HepG2 (cell line): ENCODE data around the gene EIF3J. TPM values are rescaled to one million over a fixed set of nuclear protein-coding genes. Genes with fewer than 3 reads are reported as not detected.

Experiments used
- ATAC-seq: fragments of 200-7000 bp; cut with Tn5 transposase; 3 replicates; pipeline ENCODE4 v1.9.1; 2020; ENCODE audit warnings: mild to moderate bottlenecking, moderate library complexity
- BruUV-seq: library from RNA; stranded (reverse); fragments of 400-500 nt; replicated peaks from 2 replicates; lab custom pipeline; 2021; lab: Mats Ljungman, UMichigan
- CTCF ChIA-PET: fragments of 300-600 bp; formaldehyde crosslinking; extraction: SDS; loops from one replicate; lab custom pipeline; 2021; ENCODE audit warnings: low total read pairs, inconsistent platforms, low intra/inter-chr PET ratio; lab: Yijun Ruan, JAX
- POLR2A ChIA-PET: fragments of 350-600 bp; sonication (Branson Sonifier 250); formaldehyde crosslinking; loops from one replicate; lab custom pipeline; 2020; ENCODE audit warnings: antibody characterized with exemption, inconsistent platforms; lab: Yijun Ruan, JAX
- DNase-seq: peaks from one replicate; pipeline ENCODE4 v3.0.0-alpha.2; 2015; ENCODE audit warnings: low spot score
- FAIRE-seq: peaks from 3 replicates; lab custom pipeline; 2011; peaks lifted over from hg19 to GRCh38; lab: Jason Lieb, UNC
- H2AFZ ChIP-seq: one replicate; pipeline ENCODE4 v1.6.1; 2011; ENCODE audit warnings: low read length, inconsistent platforms
- H3K27ac ChIP-seq: fragments of 300-600 bp; 3 replicates; pipeline ENCODE4 v1.8.0; 2011; ENCODE audit warnings: mixed run types, mild to moderate bottlenecking, mixed read lengths, low read length, inconsistent platforms; ENCODE audit not compliant: insufficient read depth; ENCODE audit errors: extremely low read length
- H3K27me3 ChIP-seq, 2 experiments: fragments of 200-600 bp in 1 of 2; 2 replicates in 1 of 2; 3 replicates in 1 of 2; pipeline versions ENCODE4 v1.6.0 to v1.8.0; 2011; ENCODE audit warnings: low read length in 2 of 2, mild to moderate bottlenecking in 2 of 2, moderate library complexity in 2 of 2, inconsistent platforms in 1 of 2; ENCODE audit not compliant: insufficient read depth in 2 of 2, control insufficient read depth in 1 of 2
- H3K36me3 ChIP-seq, 2 experiments: fragments of 200-600 bp in 1 of 2; replicated peaks in 1 of 2; 2 replicates in 1 of 2; 3 replicates in 1 of 2; pipeline versions ENCODE4 v1.5.1 to v1.8.0; 2011; ENCODE audit warnings: low read length in 2 of 2, inconsistent platforms in 1 of 2; ENCODE audit not compliant: insufficient read depth in 2 of 2, control insufficient read depth in 1 of 2
- H3K4me1 ChIP-seq: 2 replicates; pipeline ENCODE4 v1.5.1; 2012; ENCODE audit warnings: low read length, inconsistent platforms; ENCODE audit not compliant: insufficient read depth
- H3K4me2 ChIP-seq: 2 replicates; pipeline ENCODE4 v1.6.0; 2011; ENCODE audit warnings: low read depth, low read length, inconsistent platforms
- H3K4me3 ChIP-seq, 3 experiments: fragments of 200-600 bp in 1 of 3; sonication (generic), shearing (Covaris generic) in 1 of 3; replicated peaks in 1 of 3; 2 replicates each; pipeline ENCODE4 v1.5.1; 2011 to 2016; ENCODE audit warnings: low read length in 3 of 3, inconsistent platforms in 2 of 3, low read depth in 2 of 3, mild to moderate bottlenecking in 2 of 3, control low read depth in 1 of 3, mixed read lengths in 1 of 3; ENCODE audit not compliant: insufficient read depth in 1 of 3
- H3K79me2 ChIP-seq: one replicate; pipeline ENCODE4 v1.6.1; 2011; ENCODE audit warnings: low read length, inconsistent platforms; ENCODE audit not compliant: insufficient read depth
- H3K9ac ChIP-seq: 2 replicates; pipeline ENCODE4 v1.6.0; 2011; ENCODE audit warnings: mild to moderate bottlenecking, low read depth, low read length, inconsistent platforms; ENCODE audit not compliant: insufficient read depth
- H3K9me3 ChIP-seq: 2 replicates; pipeline ENCODE4 v1.5.1; 2012; ENCODE audit warnings: mild to moderate bottlenecking, low read length
- H4K20me1 ChIP-seq: 2 replicates; pipeline ENCODE4 v1.6.0; 2011; ENCODE audit warnings: inconsistent platforms, mild to moderate bottlenecking, low read length, moderate library complexity; ENCODE audit not compliant: insufficient read depth
- CCAR2 ChIP-seq: fragments of 200-400 bp; formaldehyde crosslinking; optimal IDR thresholded peaks from 2 replicates; pipeline ENCODE3; 2018; ENCODE audit warnings: low read depth, mild to moderate bottlenecking, low read length, moderate library complexity
- CREB3 ChIP-seq: sonication (generic); formaldehyde crosslinking; IDR thresholded peaks from 2 replicates; pipeline ENCODE4 v1.5.0; 2020; ENCODE audit warnings: missing genetic modification reagents
- KDM2A ChIP-seq: sonication (generic); formaldehyde crosslinking; IDR thresholded peaks from 2 replicates; pipeline ENCODE4 v1.4.0; 2020; ENCODE audit warnings: low read depth, missing genetic modification reagents, borderline replicate concordance
- KLF13 ChIP-seq: sonication (generic); formaldehyde crosslinking; IDR thresholded peaks from 2 replicates; pipeline ENCODE4 v1.4.0; 2020; ENCODE audit warnings: mild to moderate bottlenecking, missing genetic modification reagents
- NCOA2 ChIP-seq: sonication (generic); formaldehyde crosslinking; IDR thresholded peaks from 2 replicates; pipeline ENCODE4 v1.8.0; 2022; ENCODE audit warnings: inconsistent platforms
- POGK ChIP-seq: sonication (generic); formaldehyde crosslinking; conservative IDR thresholded peaks from 2 replicates; pipeline ENCODE4 v1.8.0; 2022; ENCODE audit warnings: mild to moderate bottlenecking, moderate library complexity, missing genetic modification reagents
- POLR2G ChIP-seq: fragments of 200-400 bp; formaldehyde crosslinking; IDR thresholded peaks from 2 replicates; pipeline ENCODE4 v1.6.1; 2018; ENCODE audit warnings: mild to moderate bottlenecking, low read depth, low read length, moderate library complexity
- RARG ChIP-seq: sonication (generic); formaldehyde crosslinking; IDR thresholded peaks from 2 replicates; pipeline ENCODE4 v1.4.0; 2020; ENCODE audit warnings: low read depth, mild to moderate bottlenecking, missing genetic modification reagents
- RBFOX2 ChIP-seq: fragments of 200-400 bp; formaldehyde crosslinking; IDR thresholded peaks from 2 replicates; pipeline ENCODE4 v1.6.1; 2017; ENCODE audit warnings: low read depth, mild to moderate bottlenecking, low read length
- THAP11 ChIP-seq: IDR thresholded peaks from 2 replicates; pipeline ENCODE4 v1.6.1; 2016; ENCODE audit warnings: missing biosample characterization, missing genetic modification reagents
- ZBTB44 ChIP-seq: sonication (generic); formaldehyde crosslinking; IDR thresholded peaks from 2 replicates; pipeline ENCODE4 v1.4.0; 2020; ENCODE audit warnings: missing genetic modification reagents
- ZFP90 ChIP-seq: sonication (generic); formaldehyde crosslinking; IDR thresholded peaks from 2 replicates; pipeline ENCODE4 v1.8.0; 2022; ENCODE audit warnings: missing genetic modification reagents, mild to moderate bottlenecking, inconsistent platforms, borderline replicate concordance
- ZNF556 ChIP-seq: sonication (generic); formaldehyde crosslinking; IDR thresholded peaks from 2 replicates; pipeline ENCODE4 v1.4.0; 2020; ENCODE audit warnings: mild to moderate bottlenecking, missing genetic modification reagents, borderline replicate concordance
- ZNF703 ChIP-seq: sonication (generic); formaldehyde crosslinking; IDR thresholded peaks from 2 replicates; pipeline ENCODE4 v1.5.1; 2020; ENCODE audit warnings: missing genetic modification reagents, mild to moderate bottlenecking, moderate library complexity, borderline replicate concordance
- ZNF746 ChIP-seq: sonication (generic); formaldehyde crosslinking; IDR thresholded peaks from 2 replicates; pipeline ENCODE4 v1.8.0; 2022; ENCODE audit warnings: mild to moderate bottlenecking, missing genetic modification reagents
- WGBS: methylation state at CpG from one replicate; pipeline ENCODE4 v1.1.6; 2017; ENCODE audit warnings: low lambda C conversion rate; 5-methylcytosine and 5-hydroxymethylcytosine counted together
- in situ Hi-C: cut with HindIII; loops from 2 replicates; pipeline ENCODE4 v1.10.0; 2017; ENCODE audit warnings: low pct_unique_long_range_greater_than_20kb; ENCODE audit not compliant: extremely low pct_ligation_motif_present
- intact Hi-C: fragments of 100-400 bp; cut with micrococcal nuclease; formaldehyde crosslinking; loops from one replicate; pipeline ENCODE4 v1.10.0; 2022; ENCODE audit not compliant: unreplicated experiment
- polyA plus RNA-seq, 8 experiments: library from polyadenylated mRNA; depleted of rRNA in 3 of 8; stranded (reverse) in 7 of 8; unstranded in 1 of 8; fragments of >200 nt; fragmentation: Illumina TruSeq in 4 of 8; extraction: Trizol in 4 of 8; gene quantifications; 2 replicates each; pipeline versions ENCODE4 v1.2.1 to v1.2.3, GENCODE V29; 2011 to 2016; ENCODE audit warnings: low read depth in 4 of 8, missing spikeins in 1 of 8, mixed read lengths in 1 of 8; ENCODE audit not compliant: insufficient read depth in 1 of 8
- total RNA-seq, 5 experiments: library from RNA; depleted of rRNA; stranded (reverse); fragments of >200 nt; fragmentation: Illumina TruSeq; extraction: Trizol; gene quantifications; 2 replicates each; pipeline ENCODE4 v1.2.3, GENCODE V29; 2016; ENCODE audit warnings: low read depth in 1 of 5
- TF ChIP-seq, protein P1 (sequence below): sonication (generic); formaldehyde crosslinking; IDR thresholded peaks from 2 replicates; pipeline ENCODE4 v1.4.0; 2020; ENCODE audit warnings: low read depth, missing genetic modification reagents

EIF3J gene
- total and polyA plus RNA-seq, 2 of the 13 experiments (the other 11 are each of a cell fraction or from before 2014, with no cell fraction given), result 51.7 to 69.2 TPM

GRCh38 chr15:44585633-44586032 lies 48.7 kb downstream of the EIF3J start:
- H3K9me3 ChIP-seq, result peaks cover 10% of the 10 kb centered on the region
- ATAC-seq (no peak), DNase-seq (no peak), FAIRE-seq (no peak)
- in situ Hi-C loops, result loop anchor here (10.0 to 25.0 kb wide), 2 partner anchors 149 to 327 kb away; partner anchors contain the start of gene TRIM69
- H3K4me2 ChIP-seq, result no peak overlapping the region
- 98% methylated on average over 2 of the region's 2 CpGs for WGBS
- H3K9ac ChIP-seq, result no peak overlapping the region
- H3K4me3 ChIP-seq, result no peak overlapping the region
- intact Hi-C loops, result no loop called here
- ChIA-PET POLR2A (no interaction called here), CTCF (no interaction called here)
- H3K79me2 ChIP-seq, result no peaks in the 10 kb centered on the region
- no TSS peak for BruUV-seq
- peaks cover 6% of the 10 kb centered on the region; the same call in 1 of the 2 replicates for H3K4me1 ChIP-seq
- no peak overlapping the region for H2AFZ ChIP-seq
- peaks cover 12 to 54% of the 10 kb centered on the region in 2 experiments for H3K36me3 ChIP-seq
- H3K27ac ChIP-seq, result no peak overlapping the region
- no peaks in the 10 kb centered on the region for H4K20me1 ChIP-seq
- no peaks in the 10 kb centered on the region for H3K27me3 ChIP-seq
- TF ChIP-seq ZNF703 (CRISPR knock-in tag), result no peak
- no peak for TF ChIP-seq ZFP90 (CRISPR knock-in tag)
- TF ChIP-seq RBFOX2, result no peak
- TF ChIP-seq NCOA2, result no peak
- no peak for TF ChIP-seq KDM2A (CRISPR knock-in tag)
- TF ChIP-seq POGK (CRISPR knock-in tag), result no peak
- no peak for TF ChIP-seq CREB3
- TF ChIP-seq ZNF556, result no peak
- no peak for TF ChIP-seq KLF13
- no peak for TF ChIP-seq CCAR2
- no peak for TF ChIP-seq POLR2G
- no peak for TF ChIP-seq ZBTB44 (CRISPR knock-in tag)
- TF ChIP-seq ZNF746 (CRISPR knock-in tag), result no peak
- TF ChIP-seq, protein P1, sequence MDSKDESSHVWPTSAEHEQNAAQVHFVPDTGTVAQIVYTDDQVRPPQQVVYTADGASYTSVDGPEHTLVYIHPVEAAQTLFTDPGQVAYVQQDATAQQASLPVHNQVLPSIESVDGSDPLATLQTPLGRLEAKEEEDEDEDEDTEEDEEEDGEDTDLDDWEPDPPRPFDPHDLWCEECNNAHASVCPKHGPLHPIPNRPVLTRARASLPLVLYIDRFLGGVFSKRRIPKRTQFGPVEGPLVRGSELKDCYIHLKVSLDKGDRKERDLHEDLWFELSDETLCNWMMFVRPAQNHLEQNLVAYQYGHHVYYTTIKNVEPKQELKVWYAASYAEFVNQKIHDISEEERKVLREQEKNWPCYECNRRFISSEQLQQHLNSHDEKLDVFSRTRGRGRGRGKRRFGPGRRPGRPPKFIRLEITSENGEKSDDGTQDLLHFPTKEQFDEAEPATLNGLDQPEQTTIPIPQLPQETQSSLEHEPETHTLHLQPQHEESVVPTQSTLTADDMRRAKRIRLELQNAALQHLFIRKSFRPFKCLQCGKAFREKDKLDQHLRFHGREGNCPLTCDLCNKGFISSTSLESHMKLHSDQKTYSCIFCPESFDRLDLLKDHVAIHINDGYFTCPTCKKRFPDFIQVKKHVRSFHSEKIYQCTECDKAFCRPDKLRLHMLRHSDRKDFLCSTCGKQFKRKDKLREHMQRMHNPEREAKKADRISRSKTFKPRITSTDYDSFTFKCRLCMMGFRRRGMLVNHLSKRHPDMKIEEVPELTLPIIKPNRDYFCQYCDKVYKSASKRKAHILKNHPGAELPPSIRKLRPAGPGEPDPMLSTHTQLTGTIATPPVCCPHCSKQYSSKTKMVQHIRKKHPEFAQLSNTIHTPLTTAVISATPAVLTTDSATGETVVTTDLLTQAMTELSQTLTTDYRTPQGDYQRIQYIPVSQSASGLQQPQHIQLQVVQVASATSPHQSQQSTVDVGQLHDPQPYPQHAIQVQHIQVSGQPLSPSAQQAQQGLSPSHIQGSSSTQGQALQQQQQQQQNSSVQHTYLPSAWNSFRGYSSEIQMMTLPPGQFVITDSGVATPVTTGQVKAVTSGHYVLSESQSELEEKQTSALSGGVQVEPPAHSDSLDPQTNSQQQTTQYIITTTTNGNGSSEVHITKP (CRISPR knock-in tag), result no peak
- TF ChIP-seq RARG (CRISPR knock-in tag), result no peak
- TF ChIP-seq THAP11, result no peak
